HG02759 (cell line): ENCODE results near the gene TAGAP.

Source experiments
- ATAC-seq: cut with Tn5 transposase; IDR thresholded peaks from one replicate; pipeline ENCODE4 v1.9.1; 2021; ENCODE audit warnings: mild to moderate bottlenecking, moderate library complexity; ENCODE audit not compliant: unreplicated experiment

The TAGAP gene

GRCh38 chr6:159071843-159072769, 27.3 kb upstream of the TAGAP start:
- no peak for ATAC-seq

GRCh38 chr6:159068904-159069578, 24.2 kb upstream of the TAGAP start:
- ATAC-seq: no peak

GRCh38 chr6:159067334-159067733, 22.5 kb upstream of the TAGAP start:
- no peak for ATAC-seq

GRCh38 chr6:159066483-159066882, 21.7 kb upstream of the TAGAP start:
- ATAC-seq: no peak

- no peak for ATAC-seq
Observed at GRCh38 chr6:159065759-159066329, 21.1 kb upstream of the TAGAP start.

- no peak for ATAC-seq
Observed at GRCh38 chr6:159065091-159065490, 20.3 kb upstream of the TAGAP start.

GRCh38 chr6:159064477-159064876, 19.7 kb upstream of the TAGAP start:
- ATAC-seq: no peak

- ATAC-seq: no peak
Observed at GRCh38 chr6:159063549-159063948, 18.8 kb upstream of the TAGAP start.

GRCh38 chr6:159062976-159063375, 18.2 kb upstream of the TAGAP start:
- no peak for ATAC-seq

- no peak for ATAC-seq
Observed at GRCh38 chr6:159062564-159062945, 17.8 kb upstream of the TAGAP start.

- ATAC-seq: no peak
Observed at GRCh38 chr6:159061805-159062563, 17.2 kb upstream of the TAGAP start.

- no peak for ATAC-seq
Observed at GRCh38 chr6:159061146-159061545, 16.4 kb upstream of the TAGAP start.

GRCh38 chr6:159059885-159060506, 15.2 kb upstream of the TAGAP start:
- ATAC-seq: no peak

- ATAC-seq: no peak
Observed at GRCh38 chr6:159059141-159059540, 14.3 kb upstream of the TAGAP start.

GRCh38 chr6:159056899-159057298, 12.1 kb upstream of the TAGAP start:
- ATAC-seq: no peak

- no peak for ATAC-seq
Observed at GRCh38 chr6:159056432-159056831, 11.6 kb upstream of the TAGAP start.

- no peak for ATAC-seq
Observed at GRCh38 chr6:159056003-159056402, 11.2 kb upstream of the TAGAP start.

- ATAC-seq: no peak
Observed at GRCh38 chr6:159053781-159054398, 9.1 kb upstream of the TAGAP start.

- no peak for ATAC-seq
Observed at GRCh38 chr6:159052720-159053119, 7.9 kb upstream of the TAGAP start.
